GM23338 (cell line): ENCODE measurements around the gene LHX4. TPM values are rescaled to one million over a fixed set of nuclear protein-coding genes. Genes with fewer than 3 reads are reported as not detected.

Experiments used
- ATAC-seq: fragments of 200-7000 bp; cut with Tn5 transposase; 3 replicates; pipeline ENCODE4 v1.9.1; 2020
- DNase-seq: peaks from one replicate; pipeline ENCODE4 v3.0.0-alpha.2; 2015; ENCODE audit warnings: low spot score
- H2AFZ ChIP-seq: fragments of 200-600 bp; sonication (generic); 2 replicates; pipeline ENCODE4 v1.8.0; 2016; ENCODE audit warnings: antibody characterized with exemption, mild to moderate bottlenecking, moderate library complexity
- H3F3A ChIP-seq: fragments of 200-600 bp; sonication (generic); replicated peaks from 2 replicates; pipeline ENCODE4 v1.8.0; 2017; ENCODE audit warnings: antibody characterized with exemption, mixed run types, low read depth
- H3K27ac ChIP-seq: fragments of 200-600 bp; sonication (generic); 2 replicates; pipeline ENCODE4 v1.6.1; 2016; ENCODE audit warnings: low read depth
- H3K27me3 ChIP-seq: fragments of 200-600 bp; sonication (generic); 2 replicates; pipeline ENCODE4 v1.8.0; 2016; ENCODE audit warnings: mild to moderate bottlenecking, mixed run types, moderate library complexity; ENCODE audit not compliant: insufficient read depth
- H3K36me3 ChIP-seq: fragments of 200-600 bp; sonication (generic); 2 replicates; pipeline ENCODE4 v1.8.0; 2016; ENCODE audit warnings: mild to moderate bottlenecking; ENCODE audit not compliant: insufficient read depth
- H3K4me1 ChIP-seq: fragments of 200-600 bp; sonication (generic); 2 replicates; pipeline ENCODE4 v1.8.0; 2016; ENCODE audit warnings: mild to moderate bottlenecking, moderate library complexity; ENCODE audit not compliant: insufficient read depth
- H3K4me2 ChIP-seq: fragments of 200-600 bp; sonication (generic); 2 replicates; pipeline ENCODE4 v1.7.1; 2017; ENCODE audit warnings: mixed run types
- H3K4me3 ChIP-seq: fragments of 200-600 bp; sonication (generic); 2 replicates; pipeline ENCODE4 v1.6.1; 2016; ENCODE audit warnings: mixed run types
- H3K79me2 ChIP-seq: fragments of 200-600 bp; sonication (generic); replicated peaks from 2 replicates; pipeline ENCODE4 v1.8.0; 2017; ENCODE audit warnings: mild to moderate bottlenecking; ENCODE audit not compliant: insufficient read depth
- H3K9me2 ChIP-seq: fragments of 200-600 bp; sonication (generic); 2 replicates; pipeline ENCODE4 v1.8.0; 2017; ENCODE audit not compliant: insufficient read depth
- H4K20me1 ChIP-seq: fragments of 200-600 bp; sonication (generic); replicated peaks from 2 replicates; pipeline ENCODE4 v1.8.0; 2017; ENCODE audit warnings: mild to moderate bottlenecking; ENCODE audit not compliant: insufficient read depth
- H3K27ac Mint-ChIP-seq: 2 replicates; pipeline ENCODE4 v1.8.0; 2020; ENCODE audit warnings: inconsistent platforms, mild to moderate bottlenecking, moderate library complexity, mixed read lengths
- H3K27me3 Mint-ChIP-seq: 3 replicates; pipeline ENCODE4 v1.8.0; 2022; ENCODE audit warnings: low read depth, mild to moderate bottlenecking, moderate library complexity, mixed read lengths, inconsistent platforms; ENCODE audit not compliant: insufficient read depth, poor library complexity
- H3K36me3 Mint-ChIP-seq: 3 replicates; pipeline ENCODE4 v1.8.0; 2021; ENCODE audit warnings: low read depth, mild to moderate bottlenecking, inconsistent platforms, moderate library complexity, mixed read lengths
- H3K4me1 Mint-ChIP-seq: 3 replicates; pipeline ENCODE4 v1.8.0; 2020; ENCODE audit warnings: mild to moderate bottlenecking, inconsistent platforms, mixed read lengths
- H3K4me3 Mint-ChIP-seq: 3 replicates; pipeline ENCODE4 v1.8.0; 2021; ENCODE audit warnings: moderate library complexity, mild to moderate bottlenecking, inconsistent platforms, mixed read lengths
- H3K9me3 Mint-ChIP-seq: 3 replicates; pipeline ENCODE4 v1.8.0; 2020; ENCODE audit warnings: moderate library complexity, mild to moderate bottlenecking, inconsistent platforms, mixed read lengths
- CREB1 ChIP-seq: fragments of 250-450 bp; sonication (Bioruptor Pico); IDR thresholded peaks from 2 replicates; pipeline ENCODE4 v1.5.0; 2020; ENCODE audit warnings: low read depth, mild to moderate bottlenecking, moderate library complexity
- CTCF ChIP-seq, 2 experiments: fragments of 200-600 bp in 1 of 2; sonication (generic) in 1 of 2; conservative IDR thresholded peaks; 2 replicates each; pipeline versions ENCODE4 v1.5.1 to v1.6.1; 2016 to 2017; ENCODE audit warnings: antibody characterized with exemption in 2 of 2, low read depth in 2 of 2, mild to moderate bottlenecking in 2 of 2, moderate library complexity in 1 of 2
- ETS1 ChIP-seq: IDR thresholded peaks from 2 replicates; pipeline ENCODE4 v1.6.1; 2016; ENCODE audit warnings: antibody characterized with exemption
- EZH2 ChIP-seq: fragments of 200-600 bp; sonication (generic); IDR thresholded peaks from one replicate; pipeline ENCODE4 v1.8.0; 2017; ENCODE audit warnings: antibody characterized with exemption, mild to moderate bottlenecking, low read depth; ENCODE audit not compliant: unreplicated experiment
- EZH2phosphoT487 ChIP-seq: fragments of 200-600 bp; sonication (generic); IDR thresholded peaks from one replicate; pipeline ENCODE4 v1.8.1; 2018; ENCODE audit warnings: antibody characterized with exemption; ENCODE audit not compliant: unreplicated experiment
- JUNB ChIP-seq: IDR thresholded peaks from one replicate; pipeline ENCODE4 v1.6.1; 2016; ENCODE audit warnings: antibody characterized with exemption; ENCODE audit not compliant: unreplicated experiment
- NANOG ChIP-seq: IDR thresholded peaks from 2 replicates; pipeline ENCODE4 v1.6.1; 2016; ENCODE audit warnings: antibody characterized with exemption, borderline replicate concordance
- POLR2AphosphoS5 ChIP-seq: IDR thresholded peaks from 2 replicates; pipeline ENCODE4 v1.6.1; 2016; ENCODE audit warnings: antibody characterized with exemption, low read depth
- REST ChIP-seq: IDR thresholded peaks from one replicate; pipeline ENCODE4 v1.6.1; 2018; ENCODE audit warnings: antibody characterized with exemption; ENCODE audit not compliant: unreplicated experiment
- STAT1 ChIP-seq: IDR thresholded peaks from one replicate; pipeline ENCODE4 v1.6.1; 2016; ENCODE audit warnings: antibody characterized with exemption; ENCODE audit not compliant: unreplicated experiment
- ZNF114 ChIP-seq: fragments of 250-450 bp; sonication (Bioruptor Pico); IDR thresholded peaks from 2 replicates; pipeline ENCODE4 v1.5.0; 2020; ENCODE audit warnings: mild to moderate bottlenecking, moderate library complexity
- ZNF331 ChIP-seq: fragments of 250-450 bp; sonication (Bioruptor Pico); IDR thresholded peaks from 2 replicates; pipeline ENCODE4 v1.5.0; 2020; ENCODE audit warnings: low read depth, mild to moderate bottlenecking, moderate library complexity
- ZNF462 ChIP-seq: fragments of 250-450 bp; sonication (Bioruptor Pico); IDR thresholded peaks from 2 replicates; pipeline ENCODE4 v1.5.0; 2020; ENCODE audit warnings: mild to moderate bottlenecking, moderate library complexity
- polyA plus RNA-seq: library from polyadenylated mRNA; unstranded; fragments of >200 nt; fragmentation: Nextera tagmentation; extraction: Ambion mirVana; gene quantifications from 2 replicates; pipeline ENCODE4 v1.2.1, GENCODE V29; 2016
- total RNA-seq: library from RNA; depleted of rRNA; stranded (reverse); fragments of >200 nt; shearing (Covaris generic); gene quantifications from 2 replicates; pipeline ENCODE4 v1.2.3, GENCODE V29; 2014

LHX4 gene
- total and polyA plus RNA-seq, 2 experiments from 2014 or later, result 1.4 to 2.5 TPM

- H3K4me1 Mint-ChIP-seq, result peaks cover 50% of the 10 kb centered on the region
- H3K27me3 ChIP-seq, result peaks cover 92% of the 10 kb centered on the region
- H3K4me2 ChIP-seq, result peak overlapping the region; percentile 100
These were observed 1.9 kb downstream of the LHX4 start for GRCh38 chr1:180231936-180232335.

More at GRCh38 chr1:180231936-180232335, 1.9 kb downstream of the LHX4 start:
- H3K4me3 ChIP-seq, result peak overlapping the region; percentile 85
- Mint-ChIP-seq H3K27me3 (peaks cover 90% of the 10 kb centered on the region), H3K9me3 (peaks cover 7% of the 10 kb centered on the region), H3K4me3 (peak overlapping the region; percentile 77), H3K36me3 (no peaks in the 10 kb centered on the region; the same call in 2 of the 3 replicates), H3K27ac (no peak overlapping the region)
- no peak overlapping the region for H3K27ac ChIP-seq
- H3K4me1 ChIP-seq, result peaks cover 47% of the 10 kb centered on the region
- no peaks in the 10 kb centered on the region; the same call in 1 of the 2 replicates for H4K20me1 ChIP-seq
- TF ChIP-seq ZNF331 (CRISPR knock-in tag) (no peak), POLR2AphosphoS5 (no peak), ZNF462 (CRISPR knock-in tag) (no peak), ZNF114 (no peak), REST (no peak), EZH2 (no peak), EZH2phosphoT487 (no peak), JUNB (no peak), CREB1 (no peak), CTCF (conservative IDR thresholded peaks at IDR 0.05; ENCODE audit: low read depth in 2 of 2) (no peak), STAT1 (no peak), ETS1 (no peak), NANOG (no peak)
- H3K36me3 ChIP-seq, result no peaks in the 10 kb centered on the region
- H3K79me2 ChIP-seq, result 0 out of 2 replicates have a peak, but pooled peaks cover 4% of the 10 kb centered on the region
- no peak overlapping the region; the same call in 1 of the 2 replicates for H2AFZ ChIP-seq
- no peak for ATAC-seq
- H3F3A ChIP-seq, result peaks cover 48% of the 10 kb centered on the region
- DNase-seq, result no peak
- no peaks in the 10 kb centered on the region for H3K9me2 ChIP-seq
